T-helper 2 cell treated with Interferon-gamma antibody and Interleukin-4, amounts not matched to agents 5 μg/mL and 100 μg/mL, for 36 hours (primary cell): ENCODE results near the gene CALD1.

ENCODE experiments used
- DNase-seq: peaks from one replicate; pipeline ENCODE4 v3.0.0; 2021; ENCODE audit warnings: low spot score
- H3K27ac Mint-ChIP-seq: one replicate; pipeline ENCODE4 v1.8.0; 2021; ENCODE audit warnings: mild to moderate bottlenecking, mixed read lengths
- H3K27me3 Mint-ChIP-seq: one replicate; pipeline ENCODE4 v1.8.0; 2021; ENCODE audit warnings: low read depth, mixed read lengths
- H3K36me3 Mint-ChIP-seq: one replicate; pipeline ENCODE4 v1.8.0; 2021; ENCODE audit warnings: low read depth, mixed read lengths
- H3K4me1 Mint-ChIP-seq: one replicate; pipeline ENCODE4 v1.8.0; 2021; ENCODE audit warnings: low read depth, mixed read lengths
- H3K4me3 Mint-ChIP-seq: one replicate; pipeline ENCODE4 v1.8.0; 2022; ENCODE audit warnings: mild to moderate bottlenecking, moderate library complexity, mixed read lengths
- H3K9me3 Mint-ChIP-seq: one replicate; pipeline ENCODE4 v1.8.0; 2021; ENCODE audit warnings: mixed read lengths

Gene CALD1

DNA sequence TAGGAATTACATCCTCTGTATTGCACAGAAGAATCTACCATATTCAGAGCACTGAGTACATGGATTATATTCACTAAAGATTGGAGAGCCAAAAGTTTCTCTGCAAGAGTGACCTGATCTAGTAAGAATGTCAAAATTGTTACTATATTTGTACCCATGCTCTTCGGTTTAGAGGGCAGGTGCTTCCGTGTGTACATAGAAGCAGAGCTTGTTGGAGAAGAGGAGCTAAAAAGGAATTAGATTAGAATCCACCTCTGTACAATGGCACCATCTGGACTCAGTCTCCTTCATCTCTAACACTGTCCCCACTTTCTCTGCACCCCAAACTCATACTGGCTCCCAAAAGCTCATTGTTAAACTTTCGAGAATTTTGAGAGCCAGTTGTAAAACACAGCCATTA is 8.3 kb downstream of the CALD1 start:
- Mint-ChIP-seq H3K36me3 (no peaks in the 10 kb centered on the region), H3K4me3 (no peak overlapping the region), H3K27me3 (no peaks in the 10 kb centered on the region), H3K9me3 (no peaks in the 10 kb centered on the region), H3K27ac (no peak overlapping the region), H3K4me1 (peaks cover 2% of the 10 kb centered on the region)
- no peak for DNase-seq

DNA sequence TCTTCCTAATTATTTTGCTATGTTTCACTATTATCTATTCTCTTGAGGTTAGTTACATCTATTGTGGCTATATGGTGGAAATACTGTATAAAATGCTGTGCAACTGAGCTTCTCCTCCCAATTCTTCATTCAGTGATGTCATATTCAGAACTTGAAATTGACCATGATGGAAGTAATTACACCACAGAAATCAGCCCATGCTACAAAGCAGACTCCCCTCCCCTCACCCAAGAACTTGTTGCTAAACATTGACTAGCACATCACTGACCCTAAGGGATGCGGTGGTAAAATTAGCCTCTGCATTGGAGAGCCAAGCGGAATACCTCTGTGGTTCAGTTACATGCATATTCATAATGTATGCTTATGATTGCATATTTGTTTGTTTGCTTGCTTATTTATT is 8.8 kb downstream of the CALD1 start:
- no peaks in the 10 kb centered on the region for H3K36me3 Mint-ChIP-seq
- H3K4me1 Mint-ChIP-seq: peaks cover 2% of the 10 kb centered on the region
- H3K4me3 Mint-ChIP-seq: no peak overlapping the region
- no peaks in the 10 kb centered on the region for H3K27me3 Mint-ChIP-seq
- no peak for DNase-seq
- H3K9me3 Mint-ChIP-seq: no peaks in the 10 kb centered on the region
- no peak overlapping the region for H3K27ac Mint-ChIP-seq

DNA sequence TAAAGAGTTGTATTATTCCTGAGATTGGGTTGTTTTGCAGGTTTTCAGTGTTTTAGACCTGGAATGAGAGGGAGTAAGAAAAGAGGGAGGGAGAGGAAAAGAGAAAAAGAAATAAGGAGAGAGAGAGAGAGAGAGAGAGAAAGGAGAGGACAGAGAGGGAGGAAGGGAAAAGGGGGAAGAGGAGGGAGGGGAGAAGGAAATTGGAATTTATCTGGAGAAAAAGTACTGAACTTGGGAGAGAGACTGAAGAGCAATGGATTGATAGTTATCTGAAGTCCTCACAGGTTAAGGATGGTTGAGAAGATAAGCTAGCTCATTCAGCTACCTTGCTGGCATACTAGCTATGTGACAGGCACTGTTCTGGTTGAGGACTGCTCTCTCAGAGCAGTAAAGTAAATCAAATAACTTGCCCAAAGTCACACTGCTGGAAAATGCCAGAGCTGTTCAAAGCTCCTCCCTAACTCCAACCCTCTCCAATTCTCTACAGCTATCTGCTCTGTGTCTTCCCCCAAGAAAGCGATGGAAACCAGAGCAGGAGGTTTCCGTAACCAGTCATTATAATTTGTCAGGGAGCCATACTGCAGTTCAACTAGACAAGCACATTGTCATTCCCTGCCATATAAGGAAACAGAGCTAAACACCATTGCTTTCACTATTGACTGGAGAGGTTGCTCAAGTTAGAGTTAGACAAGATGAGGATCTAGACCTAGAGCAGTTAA is 10.7 kb downstream of the CALD1 start:
- Mint-ChIP-seq H3K9me3 (peaks cover 1% of the 10 kb centered on the region), H3K27ac (no peak overlapping the region), H3K4me3 (no peak overlapping the region), H3K36me3 (no peaks in the 10 kb centered on the region), H3K27me3 (no peaks in the 10 kb centered on the region), H3K4me1 (peaks cover 2% of the 10 kb centered on the region)
- no peak for DNase-seq

DNA sequence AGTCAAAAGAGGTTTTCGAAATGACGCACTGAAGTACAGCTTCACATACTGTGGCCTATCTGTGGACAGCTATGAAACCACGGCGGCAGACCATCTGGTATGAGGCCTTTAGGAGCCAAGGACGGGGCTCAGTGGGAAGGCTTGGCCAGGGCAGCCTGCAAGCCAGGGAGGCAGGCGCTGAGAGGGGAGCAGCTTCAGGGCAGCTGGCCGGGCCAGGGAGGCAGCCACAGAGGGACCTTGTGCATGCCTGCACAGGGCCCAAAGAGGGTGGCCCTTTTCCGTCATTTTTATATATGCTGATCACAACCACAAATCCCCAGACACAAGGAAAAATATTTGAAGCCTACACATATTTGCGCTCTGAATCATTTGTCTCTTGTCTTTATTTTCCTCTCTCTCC is 13.5 kb downstream of the CALD1 start:
- H3K27ac Mint-ChIP-seq: no peak overlapping the region
- no peak for DNase-seq
- no peak overlapping the region for H3K4me3 Mint-ChIP-seq
- peaks cover 6% of the 10 kb centered on the region for H3K9me3 Mint-ChIP-seq
- no peaks in the 10 kb centered on the region for H3K27me3 Mint-ChIP-seq
- H3K4me1 Mint-ChIP-seq: peaks cover 2% of the 10 kb centered on the region
- no peaks in the 10 kb centered on the region for H3K36me3 Mint-ChIP-seq

DNA sequence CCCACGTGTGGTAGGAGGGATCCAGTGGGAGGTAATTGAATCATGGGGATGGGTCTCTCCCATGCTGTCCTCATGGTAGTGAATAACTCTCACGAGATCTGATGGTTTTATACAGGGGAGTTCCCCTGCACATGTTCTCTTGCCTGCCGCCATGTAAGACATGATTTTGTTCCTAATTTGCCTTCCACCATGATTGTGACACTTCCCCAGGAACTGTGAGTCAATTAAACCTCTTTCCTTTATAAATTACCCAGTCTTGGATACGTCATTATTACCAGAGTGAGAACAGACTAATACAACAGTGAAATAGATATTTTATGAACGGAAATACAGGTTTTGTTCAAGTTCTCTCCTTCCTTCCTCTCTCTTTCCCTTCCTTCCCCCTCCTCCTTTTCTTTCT is 15.8 kb downstream of the CALD1 start:
- Mint-ChIP-seq H3K9me3 (peaks cover 6% of the 10 kb centered on the region), H3K4me1 (peaks cover 3% of the 10 kb centered on the region), H3K36me3 (no peaks in the 10 kb centered on the region), H3K27me3 (no peaks in the 10 kb centered on the region), H3K27ac (no peak overlapping the region), H3K4me3 (no peak overlapping the region)
- no peak for DNase-seq

DNA sequence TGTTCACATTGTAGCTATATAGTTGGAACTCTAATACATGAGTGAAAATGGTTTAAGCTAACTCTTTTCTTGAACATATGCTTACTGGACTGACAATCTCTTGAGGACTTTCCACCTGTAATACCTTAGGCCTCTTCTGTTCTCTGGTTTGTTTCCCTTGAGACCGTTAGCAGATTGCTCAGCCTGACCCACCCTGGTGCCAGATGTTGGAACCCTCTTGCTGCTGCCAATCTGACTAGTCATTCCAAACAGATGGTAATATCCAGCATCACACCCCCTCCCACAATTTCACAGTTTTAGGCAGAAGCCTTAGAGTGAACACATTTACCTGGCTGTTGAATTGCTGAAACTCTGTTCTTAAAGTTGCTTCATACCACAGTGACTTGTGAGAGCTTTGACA is 18.7 kb downstream of the CALD1 start:
- no peaks in the 10 kb centered on the region for H3K36me3 Mint-ChIP-seq

DNA sequence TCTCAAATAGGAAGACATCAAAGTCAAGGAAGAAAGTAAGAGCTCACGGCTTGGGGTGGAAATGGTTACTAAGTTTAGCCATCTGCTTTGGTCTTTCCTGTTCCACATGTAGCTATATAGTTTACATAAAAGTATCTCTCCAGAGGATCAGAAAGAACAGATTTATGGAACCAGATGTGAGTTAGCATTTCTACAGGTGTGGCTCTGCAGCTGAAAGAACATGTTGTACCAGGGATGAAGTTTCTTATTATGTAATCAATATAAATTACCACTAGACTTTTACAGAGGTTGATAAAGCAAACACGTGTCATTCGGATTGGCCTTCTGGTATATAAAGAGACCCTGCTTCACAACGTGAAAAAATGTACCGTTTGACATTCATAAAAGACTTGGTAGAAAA is 19.9 kb downstream of the CALD1 start:
- Mint-ChIP-seq H3K27me3 (no peaks in the 10 kb centered on the region), H3K4me3 (no peak overlapping the region), H3K9me3 (peaks cover 6% of the 10 kb centered on the region), H3K27ac (no peak overlapping the region), H3K36me3 (no peaks in the 10 kb centered on the region), H3K4me1 (peaks cover 8% of the 10 kb centered on the region)
- DNase-seq: no peak

More for the DNA sequence above, 18.7 kb downstream of the CALD1 start:
- Mint-ChIP-seq H3K27ac (no peak overlapping the region), H3K4me1 (peaks cover 8% of the 10 kb centered on the region), H3K9me3 (peaks cover 6% of the 10 kb centered on the region), H3K27me3 (no peaks in the 10 kb centered on the region), H3K4me3 (no peak overlapping the region)
- DNase-seq: no peak

DNA sequence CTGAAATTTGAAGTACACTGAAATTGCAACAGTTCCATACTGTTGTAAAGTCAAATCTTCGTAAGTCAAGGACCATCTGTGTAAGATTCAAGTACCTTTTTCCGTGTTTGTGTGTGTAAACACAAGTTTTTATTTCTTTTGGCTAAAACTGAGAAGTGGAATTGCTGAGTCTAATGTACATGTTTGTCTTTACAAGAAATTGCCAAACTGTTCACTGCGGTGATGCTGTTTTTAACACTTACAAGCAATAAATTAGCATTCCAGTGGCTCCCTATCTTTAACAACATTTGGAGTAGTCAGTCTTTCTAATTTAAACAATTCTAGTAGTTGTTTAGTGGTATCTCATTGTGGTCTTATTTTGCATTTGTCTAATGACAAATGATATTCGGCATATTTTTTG is 23.3 kb downstream of the CALD1 start:
- Mint-ChIP-seq H3K9me3 (no peaks in the 10 kb centered on the region), H3K4me1 (peaks cover 8% of the 10 kb centered on the region), H3K27ac (no peak overlapping the region), H3K27me3 (no peaks in the 10 kb centered on the region), H3K4me3 (no peak overlapping the region), H3K36me3 (no peaks in the 10 kb centered on the region)
- DNase-seq: no peak

DNA sequence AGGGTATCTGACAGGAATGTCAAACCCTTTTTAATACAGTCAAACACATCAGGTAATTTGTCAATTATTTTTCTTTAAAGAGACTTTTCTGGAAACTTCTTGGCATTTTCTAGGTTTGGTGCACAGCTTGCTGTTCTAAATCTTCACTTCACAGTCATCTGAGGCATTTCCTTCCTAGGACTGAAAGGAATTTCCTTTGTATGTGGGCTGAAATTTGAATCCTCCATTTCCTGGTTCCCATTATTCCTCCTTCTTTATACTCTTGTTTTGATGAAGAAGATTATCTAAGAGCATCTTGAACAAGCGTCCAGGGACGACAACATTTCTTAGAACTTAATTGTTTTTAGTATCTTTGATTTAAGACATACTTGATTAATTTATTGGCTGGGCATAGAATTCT is 24.9 kb downstream of the CALD1 start:
- Mint-ChIP-seq H3K4me3 (no peak overlapping the region), H3K27ac (no peak overlapping the region)

DNA sequence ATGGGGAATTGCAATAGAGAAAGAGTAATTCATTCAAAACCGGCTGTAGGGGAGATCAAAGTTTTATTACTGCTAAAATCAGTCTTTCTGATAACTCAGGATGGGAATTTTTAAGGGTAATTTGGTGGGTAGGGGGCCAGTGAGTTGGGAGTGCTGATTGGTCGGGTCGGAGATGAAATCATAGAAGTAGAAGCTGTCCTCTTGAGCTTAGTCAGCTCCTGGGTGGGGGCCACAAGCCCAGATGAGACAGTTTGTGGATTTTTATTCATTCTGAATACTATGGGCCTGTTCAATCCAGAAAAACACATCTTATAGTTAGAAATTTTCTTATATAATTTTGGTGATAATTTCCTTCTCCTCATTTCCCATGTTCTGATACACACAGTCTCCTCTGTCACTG is 25.4 kb downstream of the CALD1 start:
- Mint-ChIP-seq H3K4me3 (no peak overlapping the region), H3K4me1 (peaks cover 5% of the 10 kb centered on the region), H3K27me3 (no peaks in the 10 kb centered on the region), H3K9me3 (no peaks in the 10 kb centered on the region), H3K36me3 (no peaks in the 10 kb centered on the region), H3K27ac (no peak overlapping the region)
- no peak for DNase-seq

More for the DNA sequence above, 24.9 kb downstream of the CALD1 start:
- Mint-ChIP-seq H3K4me1 (peaks cover 5% of the 10 kb centered on the region), H3K36me3 (no peaks in the 10 kb centered on the region), H3K9me3 (no peaks in the 10 kb centered on the region), H3K27me3 (no peaks in the 10 kb centered on the region)
- no peak for DNase-seq

DNA sequence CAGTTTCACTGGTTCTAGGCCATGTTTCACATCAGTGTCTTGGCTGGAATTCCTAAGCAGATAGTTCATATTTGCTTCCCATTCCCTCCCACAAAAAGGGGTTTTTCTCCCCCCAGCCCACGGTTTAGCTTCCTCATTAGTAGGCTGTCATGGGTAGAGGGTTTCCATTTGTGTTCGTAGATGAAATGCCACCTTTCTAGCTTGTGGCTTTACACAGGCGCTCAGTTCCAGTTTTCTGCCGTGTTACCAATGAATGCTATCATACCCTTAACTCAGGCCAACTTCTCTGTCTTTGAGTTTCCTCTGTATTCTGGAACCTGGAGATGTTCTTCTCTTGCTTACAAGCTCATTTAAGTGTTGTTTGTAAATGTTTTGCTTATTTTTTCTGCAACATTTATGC is 26.8 kb downstream of the CALD1 start:
- Mint-ChIP-seq H3K27ac (no peak overlapping the region), H3K36me3 (no peaks in the 10 kb centered on the region), H3K4me1 (peaks cover 4% of the 10 kb centered on the region), H3K4me3 (no peak overlapping the region), H3K27me3 (no peaks in the 10 kb centered on the region), H3K9me3 (no peaks in the 10 kb centered on the region)
- no peak for DNase-seq

DNA sequence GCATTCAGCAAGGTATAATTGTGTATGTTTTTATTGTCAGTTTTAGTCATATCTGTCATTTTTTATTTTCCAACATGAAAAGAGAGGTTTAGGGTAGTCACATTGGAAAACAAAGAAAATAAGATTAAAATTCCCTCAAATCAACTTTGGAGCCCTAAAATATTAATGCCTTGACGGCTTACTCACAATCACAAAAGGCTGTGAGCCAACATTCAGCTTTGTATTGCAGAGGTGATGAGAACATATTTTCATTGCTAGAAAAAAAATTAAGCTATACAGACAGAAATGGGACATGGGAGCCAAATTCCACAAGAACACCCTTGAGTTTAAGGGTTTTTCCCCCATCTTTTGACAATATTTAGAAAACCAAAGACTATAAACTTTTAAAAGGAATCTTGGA is 30.2 kb downstream of the CALD1 start:
- H3K4me1 Mint-ChIP-seq: peaks cover 2% of the 10 kb centered on the region
- no peak overlapping the region for H3K4me3 Mint-ChIP-seq
- no peaks in the 10 kb centered on the region for H3K27me3 Mint-ChIP-seq
- H3K36me3 Mint-ChIP-seq: no peaks in the 10 kb centered on the region
- DNase-seq: no peak
- no peak overlapping the region for H3K27ac Mint-ChIP-seq
- H3K9me3 Mint-ChIP-seq: peaks cover 5% of the 10 kb centered on the region

DNA sequence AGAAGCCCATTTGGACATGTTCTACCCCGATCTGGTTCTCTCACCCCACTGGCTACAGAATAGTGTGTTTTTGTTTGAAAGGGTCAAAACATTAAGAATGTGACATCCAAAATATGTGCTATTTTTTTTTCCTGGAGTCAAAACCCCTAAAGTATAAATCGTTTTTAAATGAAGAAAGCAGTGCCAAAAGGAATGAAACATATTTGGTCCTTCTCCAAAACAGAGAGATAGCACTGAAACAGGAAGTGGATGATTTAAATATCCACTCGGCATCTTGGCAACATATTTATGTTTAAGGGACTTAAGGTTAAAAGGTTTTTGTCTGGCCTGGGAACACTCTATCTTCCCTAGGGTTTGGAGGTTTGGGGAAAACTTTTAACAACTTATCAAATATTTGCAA is 32.3 kb downstream of the CALD1 start:
- no peak for DNase-seq

DNA sequence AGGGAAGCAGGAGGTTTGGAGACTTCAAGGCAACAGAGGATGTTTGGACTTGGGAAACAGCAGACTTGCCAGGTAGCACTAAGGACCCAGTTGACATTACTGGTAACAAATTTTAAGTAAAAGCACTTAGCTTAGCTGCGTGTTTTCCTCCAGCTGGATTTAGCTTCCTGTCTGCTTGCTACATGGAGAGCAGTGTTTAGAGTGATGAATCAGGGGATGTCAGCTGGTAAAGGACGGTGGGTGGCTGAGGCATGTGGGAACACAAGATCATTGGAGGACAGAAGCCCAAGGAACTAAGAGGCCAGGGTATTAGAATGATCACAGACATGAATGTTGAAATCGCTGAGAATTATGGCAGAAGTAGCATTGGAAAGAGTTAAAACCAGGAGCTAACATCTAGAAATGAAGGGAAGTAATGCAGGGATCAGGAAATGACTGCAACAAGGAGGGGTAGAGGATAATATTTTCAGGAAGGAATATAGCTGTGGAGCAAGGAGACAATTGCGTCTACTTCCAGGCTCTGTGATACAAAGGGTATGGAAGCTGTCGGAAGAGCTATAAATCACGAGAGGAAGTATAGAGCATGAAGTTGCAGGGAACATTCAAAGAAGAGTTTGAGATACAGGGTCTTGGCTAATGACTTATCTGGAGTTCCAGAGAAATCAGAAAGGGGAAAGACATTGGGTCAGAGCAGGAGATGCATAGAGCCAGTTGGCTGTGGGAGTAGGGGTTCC is 34.4 kb downstream of the CALD1 start:
- Mint-ChIP-seq H3K9me3 (peaks cover 5% of the 10 kb centered on the region), H3K4me3 (no peak overlapping the region), H3K4me1 (peaks cover 2% of the 10 kb centered on the region), H3K27ac (no peak overlapping the region), H3K36me3 (no peaks in the 10 kb centered on the region), H3K27me3 (no peaks in the 10 kb centered on the region)
- DNase-seq: no peak

More for the DNA sequence above, 32.3 kb downstream of the CALD1 start:
- H3K27me3 Mint-ChIP-seq: no peaks in the 10 kb centered on the region
- peaks cover 5% of the 10 kb centered on the region for H3K9me3 Mint-ChIP-seq
- H3K27ac Mint-ChIP-seq: no peak overlapping the region
- H3K4me3 Mint-ChIP-seq: no peak overlapping the region
- no peaks in the 10 kb centered on the region for H3K36me3 Mint-ChIP-seq
- peaks cover 2% of the 10 kb centered on the region for H3K4me1 Mint-ChIP-seq
